Psoas muscle (tissue), 7 donors: ENCODE measurements around the gene TMEM121B. TPM values are rescaled to one million over a fixed set of nuclear protein-coding genes. Genes with fewer than 3 reads are reported as not detected.

Experiments
- polyA plus RNA-seq, 3 donors: library from polyadenylated mRNA; stranded (reverse); fragments of 200-250 nt; gene quantifications; one replicate each; pipeline ENCODE4 v1.2.3, GENCODE V29; 2013
- total RNA-seq, 4 donors: library from RNA; stranded (reverse); fragmentation: NEBNext Ultra II Directional in 2 of 4; extraction: Animal tissue kit (Norgen Biotek cat#: 25700) in 2 of 4; gene quantifications; one replicate each; pipeline versions ENCODE4 v1.2.1 to v1.2.4, GENCODE V29; 2021 to 2023
- donor health status: healthy with polysubstance abuse.
- donor health status: DM: no; HTN: no; CAD: no; lungs with moderate emphysema.
- donor health status: Bipolar disorder and iron deficiency.
- donor health status: healthy.
- donor health status: DM: no; HTN: no; CAD: no.
- donor health status: DM: no; HTN: no; CAD: no.
- donor health status: DM: yes; HTN: yes; CAD: no.

Gene TMEM121B
- total and polyA plus RNA-seq, 7 donors, result 0.03 to 0.80 (median 0.28) TPM

Other genes with a start within 250 kb of the TMEM121B start
- not detected for gene GAB4, start 113.1 kb downstream of the TMEM121B start, total RNA-seq
- gene GAB4, start 113.1 kb downstream of the TMEM121B start, polyA plus RNA-seq, result not detected
- gene IL17RA, start 36.4 kb downstream of the TMEM121B start, total RNA-seq, result 1 to 10 TPM; 2.9 to 3.7 (median 3.3) TPM
- 1 to 10 TPM in 1 of 3 donors, under 1 TPM in 2; 0.93 to 1.8 (median 0.97) TPM for gene IL17RA, start 36.4 kb downstream of the TMEM121B start, polyA plus RNA-seq
- gene HDHD5, start 37.9 kb upstream of the TMEM121B start, total RNA-seq, result 10 to 100 TPM; 24.6 to 46.7 (median 28.9) TPM
- gene HDHD5, start 37.9 kb upstream of the TMEM121B start, polyA plus RNA-seq, result 10 to 100 TPM; 33.9 to 68.3 (median 37.4) TPM
- gene ADA2, start 98.1 kb upstream of the TMEM121B start, total RNA-seq, result 1 to 10 TPM; 3.1 to 7.6 (median 6.1) TPM
- 1 to 10 TPM; 1.8 to 2.6 (median 2.1) TPM for gene ADA2, start 98.1 kb upstream of the TMEM121B start, polyA plus RNA-seq
- 10 to 100 TPM; 19.6 to 24.1 (median 20.5) TPM for gene CECR2, start 248.1 kb upstream of the TMEM121B start, total RNA-seq
- 1 to 10 TPM; 1.7 to 8.1 (median 3.1) TPM for gene CECR2, start 248.1 kb upstream of the TMEM121B start, polyA plus RNA-seq